ENCODE results near the gene DGKQ. TPM values are rescaled to one million over a fixed set of nuclear protein-coding genes. Genes with fewer than 3 reads are reported as not detected.
"Not testable (repeated sequence)": the region's sequence is repeated elsewhere in the genome, so short reads cannot be mapped to it uniquely, and the experiment has no call there.

Gene DGKQ
- total and polyA plus RNA-seq, 2 donors from 2014 or later: 3.5 to 13.7 TPM

DNA sequence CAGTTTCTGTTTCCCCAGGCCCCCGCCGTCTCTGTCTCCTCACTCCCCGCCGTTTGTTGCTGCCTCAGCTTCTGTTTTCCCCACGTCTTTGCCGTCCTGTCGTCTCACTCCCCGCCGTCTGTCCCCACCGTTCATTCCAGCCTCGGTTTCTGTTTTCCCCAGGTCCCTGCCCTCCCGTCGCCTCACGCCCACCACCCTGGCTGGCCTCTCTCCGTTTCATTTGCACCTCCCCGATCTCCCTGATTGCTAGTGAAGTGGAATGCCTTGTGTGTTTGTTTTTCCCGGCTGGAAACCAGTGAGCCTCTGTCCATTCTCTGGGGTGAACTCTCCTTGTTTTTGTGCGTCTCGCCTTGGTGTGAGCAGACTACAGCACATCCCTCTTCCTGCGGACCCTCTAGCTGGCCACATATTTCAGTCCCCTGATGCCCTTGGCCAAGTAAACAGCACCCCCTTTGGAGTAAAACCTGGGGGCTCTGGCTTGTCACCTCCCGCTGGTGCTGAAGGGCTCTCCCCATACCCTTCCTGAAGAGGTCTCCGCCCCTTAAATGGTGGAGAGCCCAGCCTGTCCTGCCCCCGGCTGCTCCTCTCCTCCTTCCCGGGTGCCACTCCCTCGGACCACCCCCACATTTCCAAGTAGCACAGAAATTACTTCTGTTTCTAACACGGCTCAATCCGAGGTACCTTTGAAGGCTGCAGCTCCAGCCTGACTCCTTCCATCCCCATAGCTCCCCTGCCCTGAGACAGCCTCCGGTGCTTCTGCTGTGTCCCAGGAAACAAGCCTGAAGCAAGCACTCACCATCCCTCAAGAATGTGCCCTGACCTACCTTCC, 27.9 kb downstream of the DGKQ start:
- Histone ChIP-seq H3K27ac (ENCODE audit: low read depth in 2 of 2, low read length in 2 of 2) (no peak overlapping the region), H3K36me3 (ENCODE audit: control insufficient read depth in 2 of 3, insufficient read depth in 3 of 3, low read length in 3 of 3) (no peaks in the 10 kb centered on the region), H3K9ac (ENCODE audit: low read length in 3 of 3) (no peak overlapping the region), H3K27me3 (ENCODE audit: control insufficient read depth, insufficient read depth, low read length) (no peaks in the 10 kb centered on the region), H3K9me3 (ENCODE audit: control insufficient read depth in 2 of 3, insufficient read depth in 1 of 3, low read length in 3 of 3) (no peaks in the 10 kb centered on the region), H3K4me3 (ENCODE audit: low read length in 3 of 3) (peak overlapping the region in 1 of 3 donors; percentile 6), H3K4me1 (ENCODE audit: control insufficient read depth in 2 of 3, insufficient read depth in 2 of 3, low read depth in 1 of 3, low read length in 3 of 3) (no peaks in the 10 kb centered on the region)
- DNase-seq (peak in 3 of 5 donors; percentile 35 to 46 (median 38)), FAIRE-seq (no peak)
- intact Hi-C loops (cut with DNase I): no loop called here
- TF ChIP-seq, protein P1, sequence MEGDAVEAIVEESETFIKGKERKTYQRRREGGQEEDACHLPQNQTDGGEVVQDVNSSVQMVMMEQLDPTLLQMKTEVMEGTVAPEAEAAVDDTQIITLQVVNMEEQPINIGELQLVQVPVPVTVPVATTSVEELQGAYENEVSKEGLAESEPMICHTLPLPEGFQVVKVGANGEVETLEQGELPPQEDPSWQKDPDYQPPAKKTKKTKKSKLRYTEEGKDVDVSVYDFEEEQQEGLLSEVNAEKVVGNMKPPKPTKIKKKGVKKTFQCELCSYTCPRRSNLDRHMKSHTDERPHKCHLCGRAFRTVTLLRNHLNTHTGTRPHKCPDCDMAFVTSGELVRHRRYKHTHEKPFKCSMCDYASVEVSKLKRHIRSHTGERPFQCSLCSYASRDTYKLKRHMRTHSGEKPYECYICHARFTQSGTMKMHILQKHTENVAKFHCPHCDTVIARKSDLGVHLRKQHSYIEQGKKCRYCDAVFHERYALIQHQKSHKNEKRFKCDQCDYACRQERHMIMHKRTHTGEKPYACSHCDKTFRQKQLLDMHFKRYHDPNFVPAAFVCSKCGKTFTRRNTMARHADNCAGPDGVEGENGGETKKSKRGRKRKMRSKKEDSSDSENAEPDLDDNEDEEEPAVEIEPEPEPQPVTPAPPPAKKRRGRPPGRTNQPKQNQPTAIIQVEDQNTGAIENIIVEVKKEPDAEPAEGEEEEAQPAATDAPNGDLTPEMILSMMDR (IDR thresholded peaks at IDR 0.05; ENCODE audit: borderline replicate concordance, extremely low read depth, insufficient read depth): no peak

DNA sequence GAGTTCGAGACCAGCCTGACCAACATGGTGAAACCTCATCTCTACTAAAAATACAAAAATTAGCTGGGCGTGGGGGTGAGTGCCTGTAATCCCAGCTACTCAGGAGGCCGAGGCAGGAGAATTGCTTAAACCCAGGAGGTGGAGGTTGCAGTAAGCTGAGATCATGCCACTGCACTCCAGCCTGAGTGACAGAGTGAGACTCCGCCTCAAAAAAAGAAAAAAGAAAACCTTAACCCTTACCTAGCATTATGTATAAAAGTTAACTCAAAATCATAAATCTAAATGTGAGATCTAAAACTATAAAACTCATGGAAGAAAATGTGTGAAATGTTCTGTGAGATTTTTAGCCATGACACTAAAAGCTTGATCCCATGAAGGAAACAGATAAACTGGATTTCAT, 33.9 kb downstream of the DGKQ start:
- H3K27ac ChIP-seq (ENCODE audit: low read depth in 2 of 2, low read length in 2 of 2); intact Hi-C loops (cut with DNase I); H3K27me3 ChIP-seq (ENCODE audit: control insufficient read depth, insufficient read depth, low read length); DNase-seq; H3K9ac ChIP-seq (ENCODE audit: low read length in 3 of 3); H3K4me3 ChIP-seq (ENCODE audit: low read length in 3 of 3); H3K36me3 ChIP-seq (ENCODE audit: control insufficient read depth in 2 of 3, insufficient read depth in 3 of 3, low read length in 3 of 3); FAIRE-seq; H3K9me3 ChIP-seq (ENCODE audit: control insufficient read depth in 2 of 3, insufficient read depth in 1 of 3, low read length in 3 of 3); H3K4me1 ChIP-seq (ENCODE audit: control insufficient read depth in 2 of 3, insufficient read depth in 2 of 3, low read depth in 1 of 3, low read length in 3 of 3): not testable (repeated sequence)

DNA sequence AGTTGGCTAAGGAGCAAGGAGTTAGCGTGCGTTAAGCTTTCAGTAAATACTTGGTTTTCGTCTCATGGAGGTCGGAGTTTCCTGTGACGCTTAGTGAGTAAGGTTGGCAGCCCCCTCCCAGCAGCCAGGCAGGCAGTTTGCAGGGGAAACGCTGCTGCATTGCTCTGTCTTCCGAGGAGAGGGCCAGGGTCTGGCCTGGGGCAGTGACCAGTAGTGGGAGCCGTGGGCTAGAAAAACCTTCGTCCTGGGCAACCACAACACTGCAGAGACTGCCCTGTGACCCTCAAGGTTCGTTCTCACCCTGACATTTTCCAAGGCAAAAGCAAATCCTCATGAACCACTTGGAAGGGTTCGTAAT, 40.7 kb downstream of the DGKQ start:
- H3K4me3 ChIP-seq (ENCODE audit: low read length in 3 of 3): peak overlapping the region; percentile 92 to 98 (median 96)
- DNase-seq (peak in 2 of 5 donors; percentile 54 to 62), FAIRE-seq (no peak)
- peak overlapping the region; percentile 79 to 91 (median 90) for H3K9ac ChIP-seq (ENCODE audit: low read length in 3 of 3)
- intact Hi-C loops (cut with DNase I): no loop called here
- H3K27me3 ChIP-seq (ENCODE audit: control insufficient read depth, insufficient read depth, low read length): no peaks in the 10 kb centered on the region
- TF ChIP-seq, protein P1 (IDR thresholded peaks at IDR 0.05; ENCODE audit: borderline replicate concordance, extremely low read depth, insufficient read depth): no peak
- H3K27ac ChIP-seq (ENCODE audit: low read depth in 2 of 2, low read length in 2 of 2): peak overlapping the region; percentile 58 to 71
- H3K9me3 ChIP-seq (ENCODE audit: control insufficient read depth in 2 of 3, insufficient read depth in 1 of 3, low read length in 3 of 3): no peaks in the 10 kb centered on the region
- H3K4me1 ChIP-seq (ENCODE audit: control insufficient read depth in 2 of 3, insufficient read depth in 2 of 3, low read depth in 1 of 3, low read length in 3 of 3): peaks cover 0 to 18% (median 13%) of the 10 kb centered on the region in 3 donors
- no peaks in the 10 kb centered on the region for H3K36me3 ChIP-seq (ENCODE audit: control insufficient read depth in 2 of 3, insufficient read depth in 3 of 3, low read length in 3 of 3)

DNA sequence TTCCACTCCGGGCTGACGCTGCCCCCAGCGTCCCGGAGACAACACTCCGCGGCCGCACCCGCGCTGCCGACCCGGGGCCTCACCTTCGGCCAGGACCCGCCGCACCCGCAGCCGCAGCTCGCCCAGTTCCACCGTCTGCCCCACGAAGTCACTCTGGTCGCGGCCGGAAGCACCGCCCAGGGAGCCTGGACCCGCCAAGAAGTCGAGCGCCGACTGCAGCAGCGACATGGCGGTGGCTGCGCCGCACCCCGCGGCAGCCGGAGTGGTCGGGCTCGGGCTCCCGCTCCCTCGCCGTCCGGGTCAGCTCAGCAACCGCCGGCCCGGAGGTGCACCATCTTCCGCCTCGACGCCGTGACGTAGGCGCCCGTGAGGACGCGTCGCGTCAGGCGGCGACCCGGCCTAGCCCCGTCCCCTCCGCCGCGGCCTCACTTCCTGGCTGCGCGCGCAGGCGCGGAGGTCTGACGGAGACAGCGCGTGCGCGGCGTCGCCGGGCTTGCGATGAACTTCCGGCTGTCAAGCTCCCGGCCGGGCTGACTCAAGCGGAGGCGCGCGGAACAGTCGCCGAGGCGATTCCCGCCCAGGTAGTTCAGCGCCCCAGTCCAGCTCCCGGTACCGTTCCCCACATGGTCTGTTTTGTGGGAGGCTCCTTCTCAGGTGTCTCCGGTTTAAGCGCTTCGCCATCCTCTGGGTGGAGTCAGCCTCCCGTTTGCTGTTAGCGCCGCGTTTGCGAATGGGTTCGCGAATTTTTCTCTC, 41.2 kb downstream of the DGKQ start, which contains the start of the genes GAK and TMEM175:
GAK (minus strand) TSS at position 357 of the 753 bp plus-strand sequence; CDS start at position 228, 129 bp downstream.
TMEM175 (plus strand) TSS at position 501 of the 753 bp plus-strand sequence. CDS start 15,280 bp downstream, outside the sequence.
- Histone ChIP-seq H3K36me3 (ENCODE audit: control insufficient read depth in 2 of 3, insufficient read depth in 3 of 3, low read length in 3 of 3) (no peaks in the 10 kb centered on the region), H3K27ac (ENCODE audit: low read depth in 2 of 2, low read length in 2 of 2) (peak within 1 kb of the TSS; percentile 91 to 92), H3K4me3 (ENCODE audit: low read length in 3 of 3) (peak within 1 kb of the TSS; percentile 92 to 98 (median 96)), H3K9ac (ENCODE audit: low read length in 3 of 3) (peak within 1 kb of the TSS; percentile 79 to 91 (median 90)), H3K9me3 (ENCODE audit: control insufficient read depth in 2 of 3, insufficient read depth in 1 of 3, low read length in 3 of 3) (no peaks in the 10 kb centered on the region), H3K27me3 (ENCODE audit: control insufficient read depth, insufficient read depth, low read length) (no peaks in the 10 kb centered on the region), H3K4me1 (ENCODE audit: control insufficient read depth in 2 of 3, insufficient read depth in 2 of 3, low read depth in 1 of 3, low read length in 3 of 3) (peaks cover 0 to 18% (median 13%) of the 10 kb centered on the region in 3 donors)
- TF ChIP-seq, protein P1 (IDR thresholded peaks at IDR 0.05; ENCODE audit: borderline replicate concordance, extremely low read depth, insufficient read depth): no peak
- intact Hi-C loops (cut with DNase I): no loop called here
- DNase-seq (peak; percentile 95 to 98 (median 97)), FAIRE-seq (no peak)

Measured in kidney (tissue), 14 donors.